GM12873 (cell line): ENCODE measurements around the gene SPP1.

Source experiments
- TF ChIP-seq, protein P1 (sequence below): IDR thresholded peaks from 2 replicates; pipeline ENCODE4 v1.5.1; 2012; ENCODE audit warnings: low read depth, mild to moderate bottlenecking, moderate library complexity, low read length, control low read depth; ENCODE audit not compliant: insufficient read depth; ENCODE audit errors: missing control alignments

SPP1 gene

DNA sequence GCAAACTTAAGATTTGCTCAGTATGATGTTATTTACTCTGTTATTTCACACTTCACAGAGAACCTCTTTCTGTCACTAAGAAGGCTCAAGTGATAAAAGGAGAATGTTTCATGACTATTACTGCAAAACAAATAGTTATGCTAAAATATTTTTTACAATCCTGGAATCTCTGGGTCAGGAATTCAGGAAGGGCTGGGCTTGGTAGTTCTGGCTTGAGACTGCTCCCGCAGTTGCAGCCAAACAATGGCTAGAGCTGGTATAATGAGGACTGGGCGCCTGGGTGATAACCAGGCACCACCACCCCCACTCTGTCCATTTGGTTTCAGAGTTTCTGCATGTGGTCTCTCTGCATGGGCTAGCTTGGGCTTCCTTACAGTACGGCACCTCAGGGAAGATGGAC, 28.7 kb upstream of the SPP1 start:
- TF ChIP-seq, protein P1, sequence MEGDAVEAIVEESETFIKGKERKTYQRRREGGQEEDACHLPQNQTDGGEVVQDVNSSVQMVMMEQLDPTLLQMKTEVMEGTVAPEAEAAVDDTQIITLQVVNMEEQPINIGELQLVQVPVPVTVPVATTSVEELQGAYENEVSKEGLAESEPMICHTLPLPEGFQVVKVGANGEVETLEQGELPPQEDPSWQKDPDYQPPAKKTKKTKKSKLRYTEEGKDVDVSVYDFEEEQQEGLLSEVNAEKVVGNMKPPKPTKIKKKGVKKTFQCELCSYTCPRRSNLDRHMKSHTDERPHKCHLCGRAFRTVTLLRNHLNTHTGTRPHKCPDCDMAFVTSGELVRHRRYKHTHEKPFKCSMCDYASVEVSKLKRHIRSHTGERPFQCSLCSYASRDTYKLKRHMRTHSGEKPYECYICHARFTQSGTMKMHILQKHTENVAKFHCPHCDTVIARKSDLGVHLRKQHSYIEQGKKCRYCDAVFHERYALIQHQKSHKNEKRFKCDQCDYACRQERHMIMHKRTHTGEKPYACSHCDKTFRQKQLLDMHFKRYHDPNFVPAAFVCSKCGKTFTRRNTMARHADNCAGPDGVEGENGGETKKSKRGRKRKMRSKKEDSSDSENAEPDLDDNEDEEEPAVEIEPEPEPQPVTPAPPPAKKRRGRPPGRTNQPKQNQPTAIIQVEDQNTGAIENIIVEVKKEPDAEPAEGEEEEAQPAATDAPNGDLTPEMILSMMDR, result no peak

DNA sequence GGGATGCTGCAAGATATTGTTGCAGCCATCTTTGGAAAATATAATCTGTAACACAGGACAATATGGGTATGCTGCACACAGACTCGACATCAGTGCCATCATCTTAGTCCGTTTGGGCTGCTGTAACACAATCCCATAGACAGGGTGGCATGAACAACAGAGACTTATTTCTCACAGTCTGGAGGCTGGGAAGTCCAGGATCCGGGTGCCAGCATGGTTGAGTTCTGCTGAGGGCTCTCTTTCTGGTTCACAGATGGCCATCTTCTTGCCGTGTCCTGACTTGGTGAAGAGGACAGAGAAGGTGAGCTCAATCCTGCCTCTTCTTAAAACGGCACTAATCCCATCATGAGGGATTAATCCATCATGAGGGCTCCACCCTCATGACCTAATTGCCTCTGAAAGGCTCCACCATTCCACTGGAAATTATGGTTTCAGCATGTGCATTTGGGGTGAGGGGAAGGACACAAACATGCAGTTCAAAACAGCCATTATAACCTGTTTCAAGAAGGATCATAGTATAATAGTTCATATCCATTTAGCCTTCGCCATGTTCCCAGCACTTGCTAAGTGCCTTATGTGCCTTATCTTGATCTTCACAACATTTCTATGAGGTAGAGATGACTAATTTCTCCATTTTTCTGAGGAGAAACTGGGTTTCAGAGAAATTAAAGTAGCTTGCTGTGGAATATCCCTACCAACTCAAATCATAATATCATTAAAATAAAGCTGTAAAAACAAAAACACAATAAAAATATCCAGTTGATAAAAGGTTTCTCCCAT, 27.9 kb upstream of the SPP1 start:
- TF ChIP-seq, protein P1, result no peak

DNA sequence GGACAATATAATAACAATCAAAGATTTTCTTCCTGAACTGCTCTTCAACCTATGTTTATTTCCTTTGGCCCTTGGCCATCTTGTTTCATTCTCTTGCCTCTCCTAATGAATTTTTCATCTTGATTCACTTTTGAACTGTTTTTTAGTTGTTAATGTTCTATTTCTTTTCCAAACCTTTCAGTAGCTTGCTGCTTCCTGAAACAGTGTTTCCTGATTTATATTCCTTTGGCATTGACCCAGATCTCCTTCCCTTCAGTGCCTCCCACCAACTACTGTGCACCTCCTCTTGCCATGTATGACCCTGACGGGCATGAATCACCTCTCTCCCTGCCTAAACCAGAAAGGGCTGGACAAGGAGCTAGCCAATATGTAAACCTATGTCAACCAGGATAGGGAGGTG, 25.6 kb upstream of the SPP1 start:
- TF ChIP-seq, protein P1, result no peak

DNA sequence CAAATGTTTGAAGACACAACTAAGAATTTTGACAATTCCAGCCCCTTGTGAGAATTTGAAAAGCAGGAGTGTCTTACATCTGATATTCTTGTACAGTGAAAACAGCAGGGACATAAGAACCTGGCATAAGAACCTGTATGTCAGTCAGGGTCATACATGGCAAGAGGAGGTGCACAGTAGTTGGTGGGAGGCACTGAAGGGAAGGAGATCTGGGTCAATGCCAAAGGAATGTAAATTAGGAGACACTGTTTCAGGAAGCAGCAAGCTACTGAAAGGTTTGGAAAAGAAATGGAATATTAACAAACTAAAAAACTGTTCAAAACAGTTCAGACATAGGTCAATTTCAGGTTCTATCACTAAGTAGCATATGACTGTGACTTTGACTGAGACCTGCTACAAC, 25.0 kb upstream of the SPP1 start:
- TF ChIP-seq, protein P1, result no peak

DNA sequence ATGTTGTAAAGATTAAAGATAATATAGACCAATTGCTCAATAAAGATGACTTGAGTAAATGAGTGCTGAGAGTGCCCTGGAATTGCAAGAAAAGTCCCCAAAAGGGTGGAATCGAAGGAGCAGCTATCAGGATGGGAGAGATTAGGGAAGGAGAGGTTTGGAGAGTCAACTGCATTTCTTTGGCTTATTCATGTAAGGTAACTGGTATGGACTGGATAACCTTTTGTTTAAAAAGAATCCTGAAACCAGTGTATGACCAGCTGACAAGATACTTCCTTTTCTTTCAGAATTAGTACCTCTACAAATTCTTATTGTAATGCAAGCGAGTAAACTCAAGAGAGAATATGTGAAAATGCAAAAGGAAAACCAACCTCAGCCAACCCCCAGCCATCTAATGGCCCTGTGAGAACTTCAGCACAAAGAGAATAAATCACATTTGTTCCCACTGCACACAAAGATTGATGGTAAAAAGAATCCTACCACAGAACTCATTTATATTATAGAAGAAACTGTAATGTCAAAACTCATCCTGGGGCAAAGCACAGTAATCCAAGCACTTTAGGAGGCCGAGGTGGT, 24.5 kb upstream of the SPP1 start:
- TF ChIP-seq, protein P1, result no peak

DNA sequence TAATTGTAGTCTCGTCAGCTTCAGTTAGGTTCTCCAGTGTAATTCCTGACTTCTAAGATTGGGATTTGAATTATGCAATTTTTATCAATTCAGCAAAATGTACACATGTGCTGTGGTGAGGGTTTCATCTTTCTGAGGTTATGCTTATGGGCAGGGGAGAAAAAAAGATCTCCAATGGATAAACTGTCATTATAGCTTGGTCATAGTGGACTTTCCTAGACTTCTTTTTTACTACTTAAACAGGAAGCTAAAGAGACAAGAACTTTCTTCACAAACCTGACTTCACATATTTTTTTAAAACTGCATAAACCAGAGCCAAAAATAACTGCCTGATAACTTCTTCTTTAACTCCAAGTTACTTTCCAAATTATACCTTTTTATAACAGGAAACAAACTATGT, 21.7 kb upstream of the SPP1 start:
- TF ChIP-seq, protein P1, result no peak

DNA sequence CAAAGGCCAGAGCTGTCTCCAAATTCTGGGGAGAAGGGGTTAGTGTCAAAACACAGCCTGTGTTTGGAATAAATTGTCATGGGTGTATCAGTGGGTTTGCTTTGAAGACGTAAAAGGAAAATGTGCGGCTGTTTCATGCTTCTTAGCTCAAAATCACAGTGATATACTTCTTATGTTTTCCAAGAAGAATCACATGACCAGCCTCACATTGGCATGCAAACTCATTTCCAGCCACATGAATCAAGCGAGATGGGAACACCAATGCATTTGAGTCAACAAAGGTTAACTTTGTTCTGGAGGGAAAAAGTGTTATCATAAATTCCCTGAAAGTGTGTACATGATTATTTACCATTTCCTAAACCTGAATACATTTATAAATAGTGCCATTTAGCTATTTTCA, 19.0 kb upstream of the SPP1 start:
- TF ChIP-seq, protein P1, result no peak
